Measurements from ENCODE around the gene VAV3.

VAV3 gene

DNA sequence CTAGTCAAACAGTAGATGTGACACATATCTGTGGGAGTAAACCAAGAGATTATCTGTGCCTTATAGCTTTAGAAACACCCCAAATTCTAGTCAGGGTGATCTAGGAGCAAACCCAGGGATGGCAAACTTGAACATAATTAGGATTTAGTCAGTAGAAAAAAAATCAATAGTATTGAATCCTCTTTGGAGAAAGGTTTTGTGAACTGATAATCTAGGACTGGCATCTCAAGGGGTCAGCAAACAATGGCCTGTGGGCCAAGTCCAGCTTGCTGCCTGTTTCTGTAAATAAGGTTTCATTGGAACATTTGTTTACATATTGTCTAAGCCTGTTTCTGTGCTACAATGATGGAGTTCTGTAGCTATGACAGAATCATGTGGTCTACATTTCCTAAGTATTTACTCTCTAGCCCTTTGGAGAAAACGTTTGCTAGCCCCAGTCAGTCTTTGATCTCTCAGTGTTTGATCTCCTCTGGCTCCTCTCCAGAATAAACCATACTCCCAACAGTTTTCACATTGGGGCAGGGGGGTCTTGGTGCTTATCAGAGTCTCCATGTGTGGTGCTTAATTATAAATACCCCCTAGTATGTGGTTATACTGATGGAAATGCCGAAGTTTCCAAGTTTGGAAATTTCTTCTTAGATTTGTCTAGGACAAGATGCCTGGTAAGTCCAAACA, 438.3 kb downstream of the VAV3 start:
- DNase-seq: no peak

DNA sequence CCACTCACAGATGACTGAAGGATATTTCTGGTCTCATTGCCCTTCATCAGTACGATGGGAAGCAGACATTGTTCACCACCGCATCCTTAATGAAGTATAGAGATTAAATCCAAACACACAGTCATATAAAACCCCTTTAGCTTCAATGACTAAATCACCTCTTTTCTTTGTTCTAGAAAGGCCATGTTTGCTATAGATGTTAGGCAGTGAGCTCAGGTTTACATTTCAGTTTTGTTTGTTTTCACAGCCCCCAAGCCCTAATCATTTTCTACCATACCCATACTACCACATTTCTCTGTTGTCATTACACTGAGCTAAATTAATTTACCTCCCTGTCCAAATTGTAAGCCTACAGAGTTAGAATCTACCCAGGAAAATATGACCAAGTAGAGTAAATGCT, 439.0 kb downstream of the VAV3 start:
- no peak for DNase-seq

DNA sequence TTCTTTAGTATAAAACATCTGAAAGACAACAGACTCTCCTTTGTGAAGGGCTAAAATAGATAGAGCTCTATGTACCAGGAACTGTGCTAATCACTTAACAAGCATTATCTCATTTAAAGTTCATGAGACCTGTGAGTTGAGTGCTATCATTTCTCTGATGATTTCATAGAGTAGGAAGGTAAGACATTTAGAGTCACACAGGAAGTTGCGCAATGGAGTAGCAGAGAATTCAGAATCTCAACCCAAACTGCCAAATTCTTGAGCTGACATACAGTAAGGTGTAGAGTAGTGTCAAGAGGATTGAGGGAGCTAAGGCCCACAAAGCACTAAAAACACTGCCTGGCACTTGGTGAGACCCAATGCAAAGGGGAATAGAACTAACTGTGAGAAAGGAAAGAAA, 439.8 kb downstream of the VAV3 start:
- no peak for DNase-seq

GRCh38 chr1:107524301-107524700, 440.7 kb downstream of the VAV3 start:
- no peak for DNase-seq

- no peak for DNase-seq
Observed at GRCh38 chr1:107523736-107524135, 441.2 kb downstream of the VAV3 start.

DNA sequence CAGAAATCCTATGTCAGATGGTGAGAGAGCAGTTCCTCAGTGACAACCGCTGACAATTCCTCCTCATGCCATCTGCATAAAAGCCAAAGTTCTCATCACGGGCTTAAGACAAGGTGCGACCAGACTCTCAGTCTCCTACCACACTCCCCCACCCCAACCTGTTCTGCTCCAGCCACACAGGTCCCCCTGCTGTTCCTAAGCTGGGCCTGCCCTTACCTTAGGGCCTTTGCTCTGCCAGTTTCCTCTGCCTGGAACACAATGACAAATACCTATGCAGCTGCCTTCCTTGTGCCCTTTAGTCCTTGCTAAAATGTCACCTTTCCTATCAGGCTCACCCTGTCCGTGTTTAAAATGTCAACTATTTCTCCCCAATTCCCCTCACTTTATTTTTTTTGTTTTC, 441.9 kb downstream of the VAV3 start:
- DNase-seq: no peak

All from NCI-H1417 treated with DMSO at 0.1 percent for 48 hours (cell line).